Activated CD8-positive, alpha-beta memory T cell treated with anti-CD3 and anti-CD28 coated beads, Interleukin-2, amount 50 U/mL, for 1 hour (primary cell): ENCODE results near the gene NOTO.
A peak's percentile ranks its signal among the peaks of the same experiment; 100 is the strongest.
"Not testable (repeated sequence)": the region's sequence is repeated elsewhere in the genome, so short reads cannot be mapped to it uniquely, and the experiment has no call there.

Experiments used
- DNase-seq: peaks from one replicate; pipeline ENCODE4 v3.0.0-alpha.2; 2020; ENCODE audit errors: extremely low read depth

The NOTO gene

GRCh38 chr2:73200281-73200680 lies 2.1 kb upstream of the NOTO start:
- not testable (repeated sequence) for DNase-seq

GRCh38 chr2:73203055-73203681 lies 794 bp downstream of the NOTO start:
- DNase-seq: no peak

GRCh38 chr2:73205611-73206010 lies 3.2 kb downstream of the NOTO start:
- no peak for DNase-seq

GRCh38 chr2:73208258-73208657 lies 5.9 kb downstream of the NOTO start:
- DNase-seq: no peak

- DNase-seq: no peak
Measured at GRCh38 chr2:73210019-73210418, 7.6 kb downstream of the NOTO start.

- DNase-seq: no peak
Measured at GRCh38 chr2:73210696-73211095, 8.3 kb downstream of the NOTO start.

- DNase-seq: no peak
Measured at GRCh38 chr2:73212098-73212447, 9.7 kb downstream of the NOTO start.

GRCh38 chr2:73212448-73213176 lies 10.2 kb downstream of the NOTO start:
- DNase-seq: no peak

GRCh38 chr2:73214120-73215035 lies 12.0 kb downstream of the NOTO start, which contains the start of gene SMYD5:
TSS of gene SMYD5 (plus strand) at chr2:73214245. CDS start at chr2:73214267, 22 bp downstream.
- DNase-seq: peak; percentile 65

- no peak for DNase-seq
Measured at GRCh38 chr2:73215254-73215653, 12.9 kb downstream of the NOTO start.

GRCh38 chr2:73217160-73217559 lies 14.8 kb downstream of the NOTO start:
- DNase-seq: no peak

- no peak for DNase-seq
Measured at GRCh38 chr2:73217826-73218225, 15.5 kb downstream of the NOTO start.

GRCh38 chr2:73218298-73218697 lies 15.9 kb downstream of the NOTO start:
- no peak for DNase-seq

- DNase-seq: no peak
Measured at GRCh38 chr2:73223821-73224220, 21.4 kb downstream of the NOTO start.

- DNase-seq: no peak
Measured at GRCh38 chr2:73225513-73226360, 23.4 kb downstream of the NOTO start.

GRCh38 chr2:73227086-73227485 lies 24.7 kb downstream of the NOTO start:
- no peak for DNase-seq

GRCh38 chr2:73228631-73229030 lies 26.3 kb downstream of the NOTO start:
- no peak for DNase-seq

- DNase-seq: no peak
Measured at GRCh38 chr2:73232403-73233153, 30.2 kb downstream of the NOTO start.

GRCh38 chr2:73233154-73233931 lies 31.0 kb downstream of the NOTO start, which contains the start of gene PRADC1:
TSS of gene PRADC1 (minus strand) at chr2:73233239. CDS start at chr2:73233160, 79 bp downstream.
- DNase-seq: peak; percentile 92
